Thyroid gland (tissue), 4 donors: Measurements from ENCODE around the gene MKI67.

Experiments
- POLR2A ChIP-seq, 2 donors: fragments of 450-650 bp; IDR thresholded peaks; one replicate each; pipeline ENCODE4 v1.6.1; 2017; ENCODE audit warnings: antibody characterized with exemption in 2 of 2, mild to moderate bottlenecking in 2 of 2, moderate library complexity in 1 of 2
- TF ChIP-seq, protein P1 (sequence below), 6 experiments: fragments of 200-600 bp in 3 of 6; fragments of 450-650 bp in 3 of 6; sonication (generic) in 3 of 6; IDR thresholded peaks; one replicate each; pipeline ENCODE4 v1.5.1; 2016 to 2019; ENCODE audit warnings: antibody characterized with exemption in 6 of 6, mild to moderate bottlenecking in 2 of 6, inconsistent platforms in 1 of 6, moderate library complexity in 1 of 6

DNA sequence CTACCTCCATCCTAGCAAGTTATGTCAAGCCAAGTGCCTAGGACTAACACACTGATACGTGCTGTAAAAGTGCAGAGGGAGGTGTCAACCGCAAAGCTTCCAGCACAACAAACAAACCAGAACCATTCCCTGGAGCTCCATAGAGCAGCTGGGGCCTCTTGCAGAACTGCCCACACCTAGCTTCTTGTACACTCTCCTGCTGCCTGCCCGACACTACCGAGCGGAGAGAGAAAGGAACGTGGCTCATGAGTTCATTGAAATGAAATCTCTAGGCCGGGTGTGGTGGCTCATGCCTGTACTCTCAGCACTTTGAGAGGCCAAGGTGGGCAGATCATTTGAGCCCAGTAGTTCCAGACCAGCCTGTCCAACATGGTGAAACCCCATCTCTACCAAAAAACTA is 73.5 kb downstream of the MKI67 start:
- no peak for TF ChIP-seq POLR2A (IDR thresholded peaks at IDR 0.05)
- TF ChIP-seq, protein P1, sequence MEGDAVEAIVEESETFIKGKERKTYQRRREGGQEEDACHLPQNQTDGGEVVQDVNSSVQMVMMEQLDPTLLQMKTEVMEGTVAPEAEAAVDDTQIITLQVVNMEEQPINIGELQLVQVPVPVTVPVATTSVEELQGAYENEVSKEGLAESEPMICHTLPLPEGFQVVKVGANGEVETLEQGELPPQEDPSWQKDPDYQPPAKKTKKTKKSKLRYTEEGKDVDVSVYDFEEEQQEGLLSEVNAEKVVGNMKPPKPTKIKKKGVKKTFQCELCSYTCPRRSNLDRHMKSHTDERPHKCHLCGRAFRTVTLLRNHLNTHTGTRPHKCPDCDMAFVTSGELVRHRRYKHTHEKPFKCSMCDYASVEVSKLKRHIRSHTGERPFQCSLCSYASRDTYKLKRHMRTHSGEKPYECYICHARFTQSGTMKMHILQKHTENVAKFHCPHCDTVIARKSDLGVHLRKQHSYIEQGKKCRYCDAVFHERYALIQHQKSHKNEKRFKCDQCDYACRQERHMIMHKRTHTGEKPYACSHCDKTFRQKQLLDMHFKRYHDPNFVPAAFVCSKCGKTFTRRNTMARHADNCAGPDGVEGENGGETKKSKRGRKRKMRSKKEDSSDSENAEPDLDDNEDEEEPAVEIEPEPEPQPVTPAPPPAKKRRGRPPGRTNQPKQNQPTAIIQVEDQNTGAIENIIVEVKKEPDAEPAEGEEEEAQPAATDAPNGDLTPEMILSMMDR (IDR thresholded peaks at IDR 0.05) = no peak
